ENCODE measurements around the gene TRNP1. TPM values are rescaled to one million over a fixed set of nuclear protein-coding genes. Genes with fewer than 3 reads are reported as not detected.
A peak's percentile ranks its signal among the peaks of the same experiment; 100 is the strongest.

The TRNP1 gene
- total RNA-seq, 1 experiment from 2014 or later: 7.9 TPM

DNA sequence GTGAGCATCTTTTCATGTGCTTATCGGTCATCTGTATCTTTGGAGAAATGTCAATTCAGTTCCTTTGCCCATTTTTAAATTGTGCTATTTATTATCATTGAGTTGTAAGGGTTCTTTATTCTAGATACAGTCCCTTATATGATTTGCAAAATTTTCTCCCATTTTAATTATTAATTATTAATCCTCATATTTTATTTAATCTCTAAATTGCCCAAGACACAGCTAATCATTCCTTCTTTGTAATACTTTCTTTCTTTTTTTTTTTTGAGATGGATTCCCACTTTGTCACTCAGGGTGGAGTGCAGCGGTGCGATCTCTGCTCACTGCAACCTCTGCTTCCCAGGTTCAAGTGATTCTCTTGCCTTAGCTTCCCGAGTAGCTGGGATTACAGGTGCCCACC is 32.2 kb downstream of the TRNP1 start:
- Histone ChIP-seq H3K4me1 (replicated peaks; ENCODE audit: insufficient read depth) (no peaks in the 10 kb centered on the region), H3F3A (ENCODE audit: insufficient read depth, low read depth) (peaks cover 2% of the 10 kb centered on the region; the same call in 1 of the 2 replicates), H4K20me1 (ENCODE audit: insufficient read depth) (no peaks in the 10 kb centered on the region), H3K36me3 (ENCODE audit: low read depth) (no peaks in the 10 kb centered on the region), H3K27ac (no peak overlapping the region), H3K9me2 (ENCODE audit: insufficient read depth) (no peaks in the 10 kb centered on the region), H3K27me3 (ENCODE audit: insufficient read depth, low read depth) (no peaks in the 10 kb centered on the region), H3K9me3 (ENCODE audit: insufficient read depth, low read depth) (no peaks in the 10 kb centered on the region), H3K79me2 (ENCODE audit: low read depth) (no peaks in the 10 kb centered on the region), H3K4me2 (no peak overlapping the region), H3K4me3 (no peak overlapping the region), H2AFZ (no peak overlapping the region)
- CTCF ChIA-PET: interaction anchor here (0.6 kb wide), 1 partner anchor 13 kb away, joined by 3 read pairs; the partner anchor contains the start of gene TENT5B
- intact Hi-C loops (cut with micrococcal nuclease; ENCODE audit: unreplicated experiment): no loop called here
- POLR2A ChIA-PET (ENCODE audit: unreplicated experiment): no interaction called here
- TF ChIP-seq CTCF (conservative IDR thresholded peaks at IDR 0.05) (no peak), EZH2 (IDR thresholded peaks at IDR 0.05; ENCODE audit: low read depth) (no peak)
- DNase-seq: no peak
- BruUV-seq (replicated peaks): no TSS peak

- intact Hi-C loops (cut with micrococcal nuclease; ENCODE audit: unreplicated experiment): no loop called here
- H3K27me3 ChIP-seq (ENCODE audit: insufficient read depth, low read depth): no peaks in the 10 kb centered on the region
- H2AFZ ChIP-seq: no peak overlapping the region
- POLR2A ChIA-PET (ENCODE audit: unreplicated experiment): interaction anchor here (0.6 kb wide), 1 partner anchor 19 kb away, joined by 4 read pairs; no protein-coding TSS in a partner anchor
- TF ChIP-seq EZH2 (IDR thresholded peaks at IDR 0.05; ENCODE audit: low read depth) (no peak), CTCF (conservative IDR thresholded peaks at IDR 0.05) (no peak)
- H4K20me1 ChIP-seq (ENCODE audit: insufficient read depth): no peaks in the 10 kb centered on the region
- H3K4me3 ChIP-seq: no peak overlapping the region
- no peaks in the 10 kb centered on the region for H3K9me3 ChIP-seq (ENCODE audit: insufficient read depth, low read depth)
- no peaks in the 10 kb centered on the region for H3K36me3 ChIP-seq (ENCODE audit: low read depth)
- H3K9me2 ChIP-seq (ENCODE audit: insufficient read depth): no peaks in the 10 kb centered on the region
- H3K79me2 ChIP-seq (ENCODE audit: low read depth): no peaks in the 10 kb centered on the region
- H3F3A ChIP-seq (ENCODE audit: insufficient read depth, low read depth): peaks cover 11% of the 10 kb centered on the region
- CTCF ChIA-PET: no interaction called here
- peak in 1 of 2 experiments; percentile 61 for DNase-seq
- H3K4me2 ChIP-seq: no peak overlapping the region
- no TSS peak for BruUV-seq (replicated peaks)
- peaks cover 2% of the 10 kb centered on the region; the same call in 1 of the 2 replicates for H3K4me1 ChIP-seq (replicated peaks; ENCODE audit: insufficient read depth)
- no peak overlapping the region for H3K27ac ChIP-seq
Measured at GRCh38 chr1:27026621-27027574, 33.4 kb downstream of the TRNP1 start.

GRCh38 chr1:27027575-27028250 is 34.2 kb downstream of the TRNP1 start:
- no peaks in the 10 kb centered on the region for H3K36me3 ChIP-seq (ENCODE audit: low read depth)

More at GRCh38 chr1:27027575-27028250, 34.2 kb downstream of the TRNP1 start:
- H3F3A ChIP-seq (ENCODE audit: insufficient read depth, low read depth): peaks cover 15% of the 10 kb centered on the region
- H4K20me1 ChIP-seq (ENCODE audit: insufficient read depth): no peaks in the 10 kb centered on the region
- POLR2A ChIA-PET (ENCODE audit: unreplicated experiment): no interaction called here
- H3K4me1 ChIP-seq (replicated peaks; ENCODE audit: insufficient read depth): peaks cover 5% of the 10 kb centered on the region; the same call in 1 of the 2 replicates
- H3K9me3 ChIP-seq (ENCODE audit: insufficient read depth, low read depth): no peaks in the 10 kb centered on the region
- no peak for DNase-seq
- no peaks in the 10 kb centered on the region for H3K27me3 ChIP-seq (ENCODE audit: insufficient read depth, low read depth)
- BruUV-seq (replicated peaks): no TSS peak
- H3K27ac ChIP-seq: no peak overlapping the region
- no peaks in the 10 kb centered on the region for H3K9me2 ChIP-seq (ENCODE audit: insufficient read depth)
- CTCF ChIA-PET: interaction anchor here (0.6 kb wide), 1 partner anchor 30 kb away, joined by 8 read pairs; no protein-coding TSS in a partner anchor
- H3K79me2 ChIP-seq (ENCODE audit: low read depth): no peaks in the 10 kb centered on the region
- no peak overlapping the region for H2AFZ ChIP-seq
- TF ChIP-seq CTCF (conservative IDR thresholded peaks at IDR 0.05): no peak
- no peak for TF ChIP-seq EZH2 (IDR thresholded peaks at IDR 0.05; ENCODE audit: low read depth)
- no peak overlapping the region for H3K4me2 ChIP-seq
- intact Hi-C loops (cut with micrococcal nuclease; ENCODE audit: unreplicated experiment): no loop called here
- no peak overlapping the region for H3K4me3 ChIP-seq

Measured in PC-9 (cell line).